Right lobe of liver (tissue), 4 donors: ENCODE results near the gene BTNL2.

Experiments used
- POLR2A ChIP-seq: fragments of 450-650 bp; IDR thresholded peaks from one replicate; pipeline ENCODE4 v1.6.1; 2017; ENCODE audit warnings: antibody characterized with exemption, mild to moderate bottlenecking
- TF ChIP-seq, protein P1 (sequence below), 4 donors: fragments of 200-600 bp in 3 of 4; fragments of 450-650 bp in 1 of 4; IDR thresholded peaks; one replicate each; pipeline versions ENCODE4 v1.5.1 to v1.8.0; 2016 to 2022; ENCODE audit warnings: antibody characterized with exemption in 4 of 4, mild to moderate bottlenecking in 2 of 4
- donor health status: DM: no; HTN: no; CAD: no.
- donor health status: DM: no; HTN: no; CAD: no.
- donor health status: DM: no; HTN: yes; CAD: no.

DNA sequence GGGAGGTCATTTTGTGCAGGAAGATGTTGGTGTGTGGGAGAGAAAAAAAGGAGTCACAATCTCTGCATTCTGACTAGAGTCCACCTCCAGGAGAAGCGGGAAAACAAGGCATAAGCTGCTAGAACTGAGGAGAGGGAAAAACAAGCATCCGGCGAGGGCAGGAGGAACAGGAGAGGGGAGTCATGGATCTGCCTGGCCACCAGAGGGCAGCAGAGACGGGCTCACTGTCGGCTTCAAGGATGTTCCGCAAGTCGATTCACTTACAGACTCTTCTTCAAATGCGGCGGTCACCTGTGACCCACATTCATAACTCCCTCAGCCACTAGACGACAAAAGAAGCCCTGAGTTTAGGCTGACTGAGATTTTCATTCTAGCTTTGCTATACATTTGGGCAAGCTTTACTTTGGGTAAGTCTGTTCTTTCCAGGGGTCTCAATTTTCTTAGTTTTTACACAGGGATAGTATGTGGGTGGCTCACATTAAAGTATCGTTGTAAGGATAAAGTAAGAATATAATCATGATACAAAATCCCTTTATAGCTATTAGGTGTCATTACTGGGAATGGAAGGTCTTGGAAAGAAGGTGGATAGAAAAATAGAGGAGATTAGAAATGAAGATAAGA lies 6.6 kb upstream of the BTNL2 start:
- TF ChIP-seq POLR2A: no peak
- TF ChIP-seq, protein P1, sequence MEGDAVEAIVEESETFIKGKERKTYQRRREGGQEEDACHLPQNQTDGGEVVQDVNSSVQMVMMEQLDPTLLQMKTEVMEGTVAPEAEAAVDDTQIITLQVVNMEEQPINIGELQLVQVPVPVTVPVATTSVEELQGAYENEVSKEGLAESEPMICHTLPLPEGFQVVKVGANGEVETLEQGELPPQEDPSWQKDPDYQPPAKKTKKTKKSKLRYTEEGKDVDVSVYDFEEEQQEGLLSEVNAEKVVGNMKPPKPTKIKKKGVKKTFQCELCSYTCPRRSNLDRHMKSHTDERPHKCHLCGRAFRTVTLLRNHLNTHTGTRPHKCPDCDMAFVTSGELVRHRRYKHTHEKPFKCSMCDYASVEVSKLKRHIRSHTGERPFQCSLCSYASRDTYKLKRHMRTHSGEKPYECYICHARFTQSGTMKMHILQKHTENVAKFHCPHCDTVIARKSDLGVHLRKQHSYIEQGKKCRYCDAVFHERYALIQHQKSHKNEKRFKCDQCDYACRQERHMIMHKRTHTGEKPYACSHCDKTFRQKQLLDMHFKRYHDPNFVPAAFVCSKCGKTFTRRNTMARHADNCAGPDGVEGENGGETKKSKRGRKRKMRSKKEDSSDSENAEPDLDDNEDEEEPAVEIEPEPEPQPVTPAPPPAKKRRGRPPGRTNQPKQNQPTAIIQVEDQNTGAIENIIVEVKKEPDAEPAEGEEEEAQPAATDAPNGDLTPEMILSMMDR (IDR thresholded peaks at IDR 0.05): peak; percentile 75 to 98 (median 96)
